Measurements from ENCODE around the gene BID. TPM values are rescaled to one million over a fixed set of nuclear protein-coding genes. Genes with fewer than 3 reads are reported as not detected.
"Not testable (repeated sequence)": the region's sequence is repeated elsewhere in the genome, so short reads cannot be mapped to it uniquely, and the experiment has no call there.

The BID gene
- total RNA-seq, 1 experiment from 2014 or later: 25.0 TPM

- DNase-seq (ENCODE audit: unreplicated experiment): no peak
- Mint-ChIP-seq H3K36me3 (ENCODE audit: insufficient read depth, unreplicated experiment) (no peaks in the 10 kb centered on the region), H3K27me3 (ENCODE audit: insufficient read depth, unreplicated experiment) (no peaks in the 10 kb centered on the region), H3K4me3 (ENCODE audit: unreplicated experiment) (no peak overlapping the region), H3K9me3 (ENCODE audit: unreplicated experiment) (no peaks in the 10 kb centered on the region), H3K27ac (ENCODE audit: low read depth, unreplicated experiment) (no peak overlapping the region), H3K4me1 (ENCODE audit: insufficient read depth, unreplicated experiment) (peaks cover 11% of the 10 kb centered on the region)
- no TSS peak for BruUV-seq (replicated peaks)
- POLR2A ChIA-PET: no interaction called here
- CTCF ChIA-PET: interaction anchor here (1.0 to 1.3 kb wide), 2 partner anchors 12 to 28 kb away, joined by 3 to 7 read pairs; no protein-coding TSS in a partner anchor
- no peak for TF ChIP-seq CTCF (IDR thresholded peaks at IDR 0.05; ENCODE audit: unreplicated experiment)
- intact Hi-C loops (cut with micrococcal nuclease): no loop called here
These were observed 4.6 kb downstream of the BID start for GRCh38 chr22:17769716-17770082.

GRCh38 chr22:17769013-17769715 is 5.1 kb downstream of the BID start:
- ChIA-PET POLR2A (no interaction called here), CTCF (interaction anchor here (1.3 kb wide), 1 partner anchor 27 kb away, joined by 7 read pairs; no protein-coding TSS in a partner anchor)

GRCh38 chr22:17767233-17768065 is 6.8 kb downstream of the BID start:
- no peak for TF ChIP-seq CTCF (IDR thresholded peaks at IDR 0.05; ENCODE audit: unreplicated experiment)
- peaks cover under 1% of the 10 kb centered on the region for H3K4me1 Mint-ChIP-seq (ENCODE audit: insufficient read depth, unreplicated experiment)
- no TSS peak for BruUV-seq (replicated peaks)
- no peak overlapping the region for H3K27ac Mint-ChIP-seq (ENCODE audit: low read depth, unreplicated experiment)
- H3K36me3 Mint-ChIP-seq (ENCODE audit: insufficient read depth, unreplicated experiment): no peaks in the 10 kb centered on the region
- intact Hi-C loops (cut with micrococcal nuclease): no loop called here
- ChIA-PET CTCF (interaction anchor here (1.0 kb wide), 1 partner anchor 25 kb away, joined by 3 read pairs; no protein-coding TSS in a partner anchor), POLR2A (no interaction called here)
- no peak for DNase-seq (ENCODE audit: unreplicated experiment)
- no peaks in the 10 kb centered on the region for H3K9me3 Mint-ChIP-seq (ENCODE audit: unreplicated experiment)
- H3K4me3 Mint-ChIP-seq (ENCODE audit: unreplicated experiment): no peak overlapping the region
- H3K27me3 Mint-ChIP-seq (ENCODE audit: insufficient read depth, unreplicated experiment): no peaks in the 10 kb centered on the region

More at GRCh38 chr22:17769013-17769715, 5.1 kb downstream of the BID start:
- BruUV-seq (replicated peaks): no TSS peak
- no peak overlapping the region for H3K27ac Mint-ChIP-seq (ENCODE audit: low read depth, unreplicated experiment)
- H3K27me3 Mint-ChIP-seq (ENCODE audit: insufficient read depth, unreplicated experiment): no peaks in the 10 kb centered on the region
- peaks cover 11% of the 10 kb centered on the region for H3K4me1 Mint-ChIP-seq (ENCODE audit: insufficient read depth, unreplicated experiment)
- intact Hi-C loops (cut with micrococcal nuclease): no loop called here
- TF ChIP-seq CTCF (IDR thresholded peaks at IDR 0.05; ENCODE audit: unreplicated experiment): no peak
- no peak for DNase-seq (ENCODE audit: unreplicated experiment)
- no peaks in the 10 kb centered on the region for H3K36me3 Mint-ChIP-seq (ENCODE audit: insufficient read depth, unreplicated experiment)
- H3K4me3 Mint-ChIP-seq (ENCODE audit: unreplicated experiment): no peak overlapping the region
- no peaks in the 10 kb centered on the region for H3K9me3 Mint-ChIP-seq (ENCODE audit: unreplicated experiment)

DNA sequence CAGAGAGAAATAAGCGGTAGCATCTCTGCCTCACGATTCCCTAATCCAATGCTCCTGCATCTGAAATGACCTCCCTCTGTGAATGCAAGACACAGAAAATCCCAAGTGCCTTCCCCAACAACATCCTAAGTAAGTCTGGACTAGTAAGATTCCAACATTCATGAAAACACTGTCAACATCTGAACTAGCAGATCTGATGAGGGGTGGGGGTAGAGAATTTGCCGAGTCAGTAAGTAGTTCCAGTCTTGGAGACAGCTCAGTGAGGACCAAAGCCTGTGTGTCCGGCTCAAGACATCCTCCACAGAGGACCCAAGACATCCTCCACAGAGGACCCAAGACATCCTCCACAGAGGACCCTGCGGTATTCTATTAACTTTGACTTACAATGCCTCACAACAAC is 9.4 kb downstream of the BID start:
- ChIA-PET CTCF (interaction anchor here (0.6 to 1.7 kb wide), 2 partner anchors 22 to 38 kb away, joined by 3 to 8 read pairs; no protein-coding TSS in a partner anchor), POLR2A (interaction anchor here (0.6 kb wide), 1 partner anchor 11 kb away, joined by 3 read pairs; no protein-coding TSS in a partner anchor)
- BruUV-seq (replicated peaks); H3K36me3 Mint-ChIP-seq (ENCODE audit: insufficient read depth, unreplicated experiment); intact Hi-C loops (cut with micrococcal nuclease); H3K27ac Mint-ChIP-seq (ENCODE audit: low read depth, unreplicated experiment); H3K27me3 Mint-ChIP-seq (ENCODE audit: insufficient read depth, unreplicated experiment); H3K9me3 Mint-ChIP-seq (ENCODE audit: unreplicated experiment); H3K4me3 Mint-ChIP-seq (ENCODE audit: unreplicated experiment); DNase-seq (ENCODE audit: unreplicated experiment); H3K4me1 Mint-ChIP-seq (ENCODE audit: insufficient read depth, unreplicated experiment): not testable (repeated sequence)
